WTC11 (cell line): ENCODE measurements around the gene VLDLR. TPM values are rescaled to one million over a fixed set of nuclear protein-coding genes. Genes with fewer than 3 reads are reported as not detected.

ENCODE experiments used
- ATAC-seq: fragments of 200-7000 bp; cut with Tn5 transposase; 2 replicates; pipeline ENCODE4 v1.10.0; 2021; ENCODE audit warnings: mild to moderate bottlenecking, moderate library complexity
- CTCF ChIA-PET: fragments of 300-600 bp; sonication (Branson Sonifier 250); formaldehyde crosslinking; loops from one replicate; lab custom pipeline; 2021; ENCODE audit warnings: antibody characterized with exemption; lab: Charles Lee
- POLR2A ChIA-PET: fragments of 350-600 bp; sonication (Branson Sonifier 250); formaldehyde crosslinking; loops from one replicate; lab custom pipeline; 2021; ENCODE audit warnings: antibody characterized with exemption; lab: Charles Lee
- DNase-seq: peaks from one replicate; pipeline ENCODE4 v3.0.0; 2021; ENCODE audit warnings: low spot score
- H3K27ac Mint-ChIP-seq: 2 replicates; pipeline ENCODE4 v1.8.0; 2021; ENCODE audit warnings: mixed read lengths
- H3K27me3 Mint-ChIP-seq: 2 replicates; pipeline ENCODE4 v1.8.0; 2021; ENCODE audit warnings: low read depth, mild to moderate bottlenecking, moderate library complexity, mixed read lengths
- H3K36me3 Mint-ChIP-seq: 2 replicates; pipeline ENCODE4 v1.8.0; 2021; ENCODE audit warnings: mixed read lengths
- H3K4me1 Mint-ChIP-seq: 2 replicates; pipeline ENCODE4 v1.8.0; 2022; ENCODE audit warnings: mixed read lengths
- H3K4me3 Mint-ChIP-seq: 2 replicates; pipeline ENCODE4 v1.8.0; 2021; ENCODE audit warnings: mild to moderate bottlenecking, moderate library complexity, mixed read lengths
- H3K9me3 Mint-ChIP-seq: 2 replicates; pipeline ENCODE4 v1.8.0; 2021; ENCODE audit warnings: mixed read lengths
- ATF1 ChIP-seq: sonication (generic); formaldehyde crosslinking; IDR thresholded peaks from 2 replicates; pipeline ENCODE4 v1.8.1; 2023; ENCODE audit warnings: mild to moderate bottlenecking, moderate library complexity, missing genetic modification reagents
- EMX1 ChIP-seq: fragments of 250-450 bp; sonication (Bioruptor Pico); IDR thresholded peaks from 2 replicates; pipeline ENCODE4 v1.8.0; 2021; ENCODE audit warnings: mild to moderate bottlenecking
- MXD4 ChIP-seq: fragments of 250-450 bp; sonication (Bioruptor Pico); IDR thresholded peaks from 2 replicates; pipeline ENCODE4 v1.8.0; 2021; ENCODE audit warnings: mild to moderate bottlenecking, moderate library complexity, borderline replicate concordance
- NFYB ChIP-seq: sonication (generic); formaldehyde crosslinking; conservative IDR thresholded peaks from 2 replicates; pipeline ENCODE4 v1.8.0; 2022; ENCODE audit warnings: low read depth, missing genetic modification reagents
- NR2C2 ChIP-seq: sonication (generic); formaldehyde crosslinking; IDR thresholded peaks from 2 replicates; pipeline ENCODE4 v1.8.0; 2022; ENCODE audit warnings: mild to moderate bottlenecking, missing genetic modification reagents
- OVOL2 ChIP-seq: fragments of 250-450 bp; sonication (Bioruptor Pico); IDR thresholded peaks from 2 replicates; pipeline ENCODE4 v1.9.0; 2021; ENCODE audit warnings: mild to moderate bottlenecking, borderline replicate concordance
- SP1 ChIP-seq: sonication (generic); formaldehyde crosslinking; conservative IDR thresholded peaks from 2 replicates; pipeline ENCODE4 v1.8.1; 2022; ENCODE audit warnings: missing genetic modification reagents
- TEAD1 ChIP-seq: sonication (generic); formaldehyde crosslinking; IDR thresholded peaks from 2 replicates; pipeline ENCODE4 v1.8.0; 2022; ENCODE audit warnings: mild to moderate bottlenecking, missing genetic modification reagents
- TP53 ChIP-seq: sonication (generic); formaldehyde crosslinking; IDR thresholded peaks from 2 replicates; pipeline ENCODE4 v1.8.1; 2023; ENCODE audit warnings: mild to moderate bottlenecking, missing genetic modification reagents
- ZNF317 ChIP-seq: sonication (generic); formaldehyde crosslinking; IDR thresholded peaks from 2 replicates; pipeline ENCODE4 v1.8.1; 2023; ENCODE audit warnings: low read depth, mild to moderate bottlenecking, moderate library complexity, missing genetic modification reagents, borderline replicate concordance
- total RNA-seq: library from RNA; stranded (reverse); gene quantifications from 3 replicates; pipeline ENCODE4 v1.2.3, GENCODE V29; 2021
- TF ChIP-seq, protein P1 (sequence below): sonication (generic); formaldehyde crosslinking; IDR thresholded peaks from 2 replicates; pipeline ENCODE4 v1.8.1; 2023; ENCODE audit warnings: mild to moderate bottlenecking, moderate library complexity, missing genetic modification reagents
- TF ChIP-seq, protein P2 (sequence below): fragments of 250-450 bp; sonication (Bioruptor Pico); IDR thresholded peaks from 2 replicates; pipeline ENCODE4 v1.9.0; 2021; ENCODE audit warnings: mild to moderate bottlenecking, borderline replicate concordance
- TF ChIP-seq, protein P3 (sequence below): sonication (generic); formaldehyde crosslinking; IDR thresholded peaks from 2 replicates; pipeline ENCODE4 v1.8.1; 2023; ENCODE audit warnings: mild to moderate bottlenecking, missing genetic modification reagents
- TF ChIP-seq, protein P4 (sequence below): sonication (generic); formaldehyde crosslinking; IDR thresholded peaks from 2 replicates; pipeline ENCODE4 v1.8.0; 2022; ENCODE audit warnings: mild to moderate bottlenecking, missing genetic modification reagents
- TF ChIP-seq, protein P5 (sequence below): sonication (generic); formaldehyde crosslinking; IDR thresholded peaks from 2 replicates; pipeline ENCODE4 v1.8.0; 2022; ENCODE audit warnings: mild to moderate bottlenecking, missing genetic modification reagents
- TF ChIP-seq, protein P6 (sequence below): sonication (generic); formaldehyde crosslinking; IDR thresholded peaks from 2 replicates; pipeline ENCODE4 v1.8.0; 2023; ENCODE audit warnings: mild to moderate bottlenecking, missing genetic modification reagents

The VLDLR gene
- total RNA-seq, 1 experiment from 2014 or later = 40.8 TPM

DNA sequence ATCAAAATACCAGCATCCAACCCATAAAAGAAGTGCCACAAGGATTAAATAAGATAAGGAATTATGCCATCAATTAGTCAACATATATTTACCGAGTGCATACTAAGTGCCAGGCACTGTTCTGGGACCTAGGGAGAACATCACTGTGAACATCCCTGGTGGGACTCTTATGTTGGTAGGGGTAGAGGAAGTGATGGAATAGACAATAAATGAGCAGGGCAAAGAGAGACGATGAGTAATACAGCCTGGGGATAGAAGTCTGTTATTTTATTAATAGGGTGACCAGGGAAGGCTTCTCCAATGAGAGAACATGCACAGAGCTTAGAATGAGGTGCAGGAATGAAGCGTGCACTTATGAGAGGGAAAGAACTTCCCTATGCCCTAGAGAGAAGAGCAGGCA, 47.4 kb upstream of the VLDLR start (continued):
- TF ChIP-seq TEAD1 (CRISPR knock-in tag) (no peak), OVOL2 (no peak), ZNF317 (CRISPR knock-in tag) (no peak), ATF1 (CRISPR knock-in tag) (no peak)
- TF ChIP-seq, protein P1, sequence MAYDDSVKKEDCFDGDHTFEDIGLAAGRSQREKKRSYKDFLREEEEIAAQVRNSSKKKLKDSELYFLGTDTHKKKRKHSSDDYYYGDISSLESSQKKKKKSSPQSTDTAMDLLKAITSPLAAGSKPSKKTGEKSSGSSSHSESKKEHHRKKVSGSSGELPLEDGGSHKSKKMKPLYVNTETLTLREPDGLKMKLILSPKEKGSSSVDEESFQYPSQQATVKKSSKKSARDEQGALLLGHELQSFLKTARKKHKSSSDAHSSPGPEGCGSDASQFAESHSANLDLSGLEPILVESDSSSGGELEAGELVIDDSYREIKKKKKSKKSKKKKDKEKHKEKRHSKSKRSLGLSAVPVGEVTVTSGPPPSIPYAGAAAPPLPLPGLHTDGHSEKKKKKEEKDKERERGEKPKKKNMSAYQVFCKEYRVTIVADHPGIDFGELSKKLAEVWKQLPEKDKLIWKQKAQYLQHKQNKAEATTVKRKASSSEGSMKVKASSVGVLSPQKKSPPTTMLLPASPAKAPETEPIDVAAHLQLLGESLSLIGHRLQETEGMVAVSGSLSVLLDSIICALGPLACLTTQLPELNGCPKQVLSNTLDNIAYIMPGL (CRISPR knock-in tag) = no peak
- TF ChIP-seq, protein P2, sequence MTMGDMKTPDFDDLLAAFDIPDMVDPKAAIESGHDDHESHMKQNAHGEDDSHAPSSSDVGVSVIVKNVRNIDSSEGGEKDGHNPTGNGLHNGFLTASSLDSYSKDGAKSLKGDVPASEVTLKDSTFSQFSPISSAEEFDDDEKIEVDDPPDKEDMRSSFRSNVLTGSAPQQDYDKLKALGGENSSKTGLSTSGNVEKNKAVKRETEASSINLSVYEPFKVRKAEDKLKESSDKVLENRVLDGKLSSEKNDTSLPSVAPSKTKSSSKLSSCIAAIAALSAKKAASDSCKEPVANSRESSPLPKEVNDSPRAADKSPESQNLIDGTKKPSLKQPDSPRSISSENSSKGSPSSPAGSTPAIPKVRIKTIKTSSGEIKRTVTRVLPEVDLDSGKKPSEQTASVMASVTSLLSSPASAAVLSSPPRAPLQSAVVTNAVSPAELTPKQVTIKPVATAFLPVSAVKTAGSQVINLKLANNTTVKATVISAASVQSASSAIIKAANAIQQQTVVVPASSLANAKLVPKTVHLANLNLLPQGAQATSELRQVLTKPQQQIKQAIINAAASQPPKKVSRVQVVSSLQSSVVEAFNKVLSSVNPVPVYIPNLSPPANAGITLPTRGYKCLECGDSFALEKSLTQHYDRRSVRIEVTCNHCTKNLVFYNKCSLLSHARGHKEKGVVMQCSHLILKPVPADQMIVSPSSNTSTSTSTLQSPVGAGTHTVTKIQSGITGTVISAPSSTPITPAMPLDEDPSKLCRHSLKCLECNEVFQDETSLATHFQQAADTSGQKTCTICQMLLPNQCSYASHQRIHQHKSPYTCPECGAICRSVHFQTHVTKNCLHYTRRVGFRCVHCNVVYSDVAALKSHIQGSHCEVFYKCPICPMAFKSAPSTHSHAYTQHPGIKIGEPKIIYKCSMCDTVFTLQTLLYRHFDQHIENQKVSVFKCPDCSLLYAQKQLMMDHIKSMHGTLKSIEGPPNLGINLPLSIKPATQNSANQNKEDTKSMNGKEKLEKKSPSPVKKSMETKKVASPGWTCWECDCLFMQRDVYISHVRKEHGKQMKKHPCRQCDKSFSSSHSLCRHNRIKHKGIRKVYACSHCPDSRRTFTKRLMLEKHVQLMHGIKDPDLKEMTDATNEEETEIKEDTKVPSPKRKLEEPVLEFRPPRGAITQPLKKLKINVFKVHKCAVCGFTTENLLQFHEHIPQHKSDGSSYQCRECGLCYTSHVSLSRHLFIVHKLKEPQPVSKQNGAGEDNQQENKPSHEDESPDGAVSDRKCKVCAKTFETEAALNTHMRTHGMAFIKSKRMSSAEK (CRISPR knock-in tag) = no peak

DNA sequence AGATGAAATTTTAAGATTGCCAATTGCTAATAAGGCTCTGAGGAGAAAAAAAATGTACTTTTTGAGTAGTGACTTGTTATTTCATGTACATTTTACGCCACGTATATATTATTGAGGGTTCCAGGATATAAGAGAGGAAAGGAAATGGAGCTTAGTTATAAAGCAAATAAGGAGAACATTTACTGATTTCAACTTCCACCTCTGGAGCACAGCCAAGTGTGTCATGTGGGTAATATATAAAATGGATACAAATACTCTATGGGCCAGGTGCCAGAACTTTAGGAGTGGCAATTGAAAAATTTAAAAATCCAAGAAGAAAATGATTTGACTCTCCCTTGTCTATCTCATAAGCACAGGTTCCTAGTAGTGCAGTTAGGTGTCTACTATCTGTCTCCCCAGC, 45.0 kb upstream of the VLDLR start:
- Mint-ChIP-seq H3K27me3 (no peaks in the 10 kb centered on the region), H3K4me3 (no peak overlapping the region), H3K9me3 (0 out of 2 replicates have a peak, but pooled peaks cover 4% of the 10 kb centered on the region), H3K27ac (no peak overlapping the region), H3K4me1 (no peaks in the 10 kb centered on the region), H3K36me3 (no peaks in the 10 kb centered on the region)
- POLR2A ChIA-PET = no interaction called here
- DNase-seq (no peak), ATAC-seq (no peak)
- CTCF ChIA-PET = no interaction called here
- TF ChIP-seq EMX1 (CRISPR knock-in tag) (no peak), MXD4 (no peak)

DNA sequence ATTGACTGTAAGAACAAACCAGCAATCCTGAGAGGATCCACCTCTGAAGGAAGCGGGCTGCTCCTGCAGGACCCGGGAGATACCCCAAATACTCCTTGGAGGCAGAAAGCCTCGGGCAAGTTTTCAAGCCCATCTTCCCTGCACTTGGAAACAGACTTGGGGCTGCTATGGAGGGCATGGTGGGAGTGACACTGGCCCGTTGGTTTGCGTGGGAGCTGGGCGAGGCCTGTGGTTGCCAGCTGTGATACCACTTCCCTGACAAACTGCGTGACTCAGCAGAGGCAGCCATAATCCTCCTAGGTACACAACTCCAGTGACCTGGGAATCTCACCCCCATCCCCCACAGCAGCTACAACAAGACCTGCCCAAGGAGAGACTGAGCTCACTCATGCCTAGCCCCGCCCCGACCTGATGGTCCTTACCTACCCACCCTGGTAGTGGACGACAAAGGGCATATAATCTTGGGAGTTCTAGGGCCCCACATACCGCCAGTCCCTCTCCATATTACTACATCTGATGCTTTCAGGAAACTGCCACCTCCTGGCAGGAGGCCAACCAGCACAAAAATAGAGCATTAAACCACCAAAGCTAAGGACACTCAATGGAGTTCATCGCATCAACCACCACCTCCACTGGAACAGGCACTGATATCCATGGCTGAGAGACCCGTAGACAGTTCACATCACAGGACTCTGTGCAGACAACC, 38.1 kb upstream of the VLDLR start:
- DNase-seq (no peak), ATAC-seq (no peak; the same call in 1 of the 2 replicates)
- Mint-ChIP-seq H3K4me1 (peaks cover 3% of the 10 kb centered on the region), H3K36me3 (peaks cover 35% of the 10 kb centered on the region), H3K27me3 (no peaks in the 10 kb centered on the region; the same call in 1 of the 2 replicates), H3K27ac (no peak overlapping the region), H3K9me3 (peaks cover 54% of the 10 kb centered on the region), H3K4me3 (no peak overlapping the region)
- POLR2A ChIA-PET = no interaction called here
- no peak for TF ChIP-seq TP53
- TF ChIP-seq, protein P3, sequence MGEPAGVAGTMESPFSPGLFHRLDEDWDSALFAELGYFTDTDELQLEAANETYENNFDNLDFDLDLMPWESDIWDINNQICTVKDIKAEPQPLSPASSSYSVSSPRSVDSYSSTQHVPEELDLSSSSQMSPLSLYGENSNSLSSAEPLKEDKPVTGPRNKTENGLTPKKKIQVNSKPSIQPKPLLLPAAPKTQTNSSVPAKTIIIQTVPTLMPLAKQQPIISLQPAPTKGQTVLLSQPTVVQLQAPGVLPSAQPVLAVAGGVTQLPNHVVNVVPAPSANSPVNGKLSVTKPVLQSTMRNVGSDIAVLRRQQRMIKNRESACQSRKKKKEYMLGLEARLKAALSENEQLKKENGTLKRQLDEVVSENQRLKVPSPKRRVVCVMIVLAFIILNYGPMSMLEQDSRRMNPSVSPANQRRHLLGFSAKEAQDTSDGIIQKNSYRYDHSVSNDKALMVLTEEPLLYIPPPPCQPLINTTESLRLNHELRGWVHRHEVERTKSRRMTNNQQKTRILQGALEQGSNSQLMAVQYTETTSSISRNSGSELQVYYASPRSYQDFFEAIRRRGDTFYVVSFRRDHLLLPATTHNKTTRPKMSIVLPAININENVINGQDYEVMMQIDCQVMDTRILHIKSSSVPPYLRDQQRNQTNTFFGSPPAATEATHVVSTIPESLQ (CRISPR knock-in tag) = no peak
- no peak for TF ChIP-seq SP1 (CRISPR knock-in tag)
- no peak for TF ChIP-seq NFYB (CRISPR knock-in tag)
- TF ChIP-seq, protein P4, sequence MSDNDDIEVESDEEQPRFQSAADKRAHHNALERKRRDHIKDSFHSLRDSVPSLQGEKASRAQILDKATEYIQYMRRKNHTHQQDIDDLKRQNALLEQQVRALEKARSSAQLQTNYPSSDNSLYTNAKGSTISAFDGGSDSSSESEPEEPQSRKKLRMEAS (CRISPR knock-in tag) = no peak
- TF ChIP-seq, protein P5, sequence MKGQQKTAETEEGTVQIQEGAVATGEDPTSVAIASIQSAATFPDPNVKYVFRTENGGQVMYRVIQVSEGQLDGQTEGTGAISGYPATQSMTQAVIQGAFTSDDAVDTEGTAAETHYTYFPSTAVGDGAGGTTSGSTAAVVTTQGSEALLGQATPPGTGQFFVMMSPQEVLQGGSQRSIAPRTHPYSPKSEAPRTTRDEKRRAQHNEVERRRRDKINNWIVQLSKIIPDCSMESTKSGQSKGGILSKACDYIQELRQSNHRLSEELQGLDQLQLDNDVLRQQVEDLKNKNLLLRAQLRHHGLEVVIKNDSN = no peak
- TF ChIP-seq, protein P6, sequence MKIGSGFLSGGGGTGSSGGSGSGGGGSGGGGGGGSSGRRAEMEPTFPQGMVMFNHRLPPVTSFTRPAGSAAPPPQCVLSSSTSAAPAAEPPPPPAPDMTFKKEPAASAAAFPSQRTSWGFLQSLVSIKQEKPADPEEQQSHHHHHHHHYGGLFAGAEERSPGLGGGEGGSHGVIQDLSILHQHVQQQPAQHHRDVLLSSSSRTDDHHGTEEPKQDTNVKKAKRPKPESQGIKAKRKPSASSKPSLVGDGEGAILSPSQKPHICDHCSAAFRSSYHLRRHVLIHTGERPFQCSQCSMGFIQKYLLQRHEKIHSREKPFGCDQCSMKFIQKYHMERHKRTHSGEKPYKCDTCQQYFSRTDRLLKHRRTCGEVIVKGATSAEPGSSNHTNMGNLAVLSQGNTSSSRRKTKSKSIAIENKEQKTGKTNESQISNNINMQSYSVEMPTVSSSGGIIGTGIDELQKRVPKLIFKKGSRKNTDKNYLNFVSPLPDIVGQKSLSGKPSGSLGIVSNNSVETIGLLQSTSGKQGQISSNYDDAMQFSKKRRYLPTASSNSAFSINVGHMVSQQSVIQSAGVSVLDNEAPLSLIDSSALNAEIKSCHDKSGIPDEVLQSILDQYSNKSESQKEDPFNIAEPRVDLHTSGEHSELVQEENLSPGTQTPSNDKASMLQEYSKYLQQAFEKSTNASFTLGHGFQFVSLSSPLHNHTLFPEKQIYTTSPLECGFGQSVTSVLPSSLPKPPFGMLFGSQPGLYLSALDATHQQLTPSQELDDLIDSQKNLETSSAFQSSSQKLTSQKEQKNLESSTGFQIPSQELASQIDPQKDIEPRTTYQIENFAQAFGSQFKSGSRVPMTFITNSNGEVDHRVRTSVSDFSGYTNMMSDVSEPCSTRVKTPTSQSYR = no peak
- TF ChIP-seq NR2C2 (CRISPR knock-in tag) = no peak
- CTCF ChIA-PET = no interaction called here
